Thyroid gland (tissue), 4 donors: Measurements from ENCODE around the gene PLA2G12A. TPM values are rescaled to one million over a fixed set of nuclear protein-coding genes. Genes with fewer than 3 reads are reported as not detected.

ENCODE experiments used
- DNase-seq, 2 donors: peaks; one replicate each; pipeline ENCODE4 v3.0.0-alpha.2; 2019
- H3K27ac ChIP-seq, 3 donors: fragments of 200-600 bp; sonication (generic); 1 replicate in 2 of 3; 2 replicates in 1 of 3; pipeline ENCODE4 v1.5.1; 2016 to 2019; ENCODE audit warnings: mild to moderate bottlenecking in 1 of 3, moderate library complexity in 1 of 3
- H3K27me3 ChIP-seq: fragments of 200-600 bp; sonication (generic); one replicate; pipeline ENCODE4 v1.5.1; 2019
- H3K36me3 ChIP-seq, 2 donors: fragments of 200-600 bp; sonication (generic); one replicate each; pipeline ENCODE4 v1.5.1; 2016 to 2019
- H3K4me1 ChIP-seq, 2 donors: fragments of 200-600 bp; sonication (generic); one replicate each; pipeline ENCODE4 v1.5.1; 2017 to 2019
- H3K4me3 ChIP-seq, 3 donors: fragments of 200-600 bp; sonication (generic); replicated peaks in 1 of 3; 1 replicate in 2 of 3; 2 replicates in 1 of 3; pipeline ENCODE4 v1.5.1; 2016; ENCODE audit warnings: mild to moderate bottlenecking in 1 of 3
- H3K9me3 ChIP-seq: fragments of 200-600 bp; sonication (generic); one replicate; pipeline ENCODE4 v1.5.1; 2017
- POLR2A ChIP-seq, 2 donors: fragments of 450-650 bp; IDR thresholded peaks; one replicate each; pipeline ENCODE4 v1.6.1; 2017; ENCODE audit warnings: antibody characterized with exemption in 2 of 2, mild to moderate bottlenecking in 2 of 2, moderate library complexity in 1 of 2
- WGBS, 2 donors: methylation state at CpG; one replicate each; pipeline ENCODE4 v1.1.5; 2017; 5-methylcytosine and 5-hydroxymethylcytosine counted together
- intact Hi-C: fragments of 100-400 bp; cut with DNase I; formaldehyde crosslinking; loops from one replicate; pipeline ENCODE4 v1.15.1; 2023
- total RNA-seq, 4 donors: library from RNA; depleted of rRNA; stranded (reverse); fragments of >200 nt; gene quantifications; one replicate each; pipeline ENCODE4 v1.2.3, GENCODE V29; 2016
- TF ChIP-seq, protein P1 (sequence below), 6 experiments: fragments of 200-600 bp in 3 of 6; fragments of 450-650 bp in 3 of 6; sonication (generic) in 3 of 6; IDR thresholded peaks; one replicate each; pipeline ENCODE4 v1.5.1; 2016 to 2019; ENCODE audit warnings: antibody characterized with exemption in 6 of 6, mild to moderate bottlenecking in 2 of 6, inconsistent platforms in 1 of 6, moderate library complexity in 1 of 6

Gene PLA2G12A
- total RNA-seq, 4 donors from 2014 or later = 37.9 to 216 (median 55.5) TPM

GRCh38 chr4:109735566-109736365 is 5.9 kb upstream of the PLA2G12A start:
- H3K4me1 ChIP-seq = no peaks in the 10 kb centered on the region
- 87% methylated on average over 7 of the region's 7 CpGs for WGBS, 2 donors
- H3K9me3 ChIP-seq = no peaks in the 10 kb centered on the region
- TF ChIP-seq, protein P1, sequence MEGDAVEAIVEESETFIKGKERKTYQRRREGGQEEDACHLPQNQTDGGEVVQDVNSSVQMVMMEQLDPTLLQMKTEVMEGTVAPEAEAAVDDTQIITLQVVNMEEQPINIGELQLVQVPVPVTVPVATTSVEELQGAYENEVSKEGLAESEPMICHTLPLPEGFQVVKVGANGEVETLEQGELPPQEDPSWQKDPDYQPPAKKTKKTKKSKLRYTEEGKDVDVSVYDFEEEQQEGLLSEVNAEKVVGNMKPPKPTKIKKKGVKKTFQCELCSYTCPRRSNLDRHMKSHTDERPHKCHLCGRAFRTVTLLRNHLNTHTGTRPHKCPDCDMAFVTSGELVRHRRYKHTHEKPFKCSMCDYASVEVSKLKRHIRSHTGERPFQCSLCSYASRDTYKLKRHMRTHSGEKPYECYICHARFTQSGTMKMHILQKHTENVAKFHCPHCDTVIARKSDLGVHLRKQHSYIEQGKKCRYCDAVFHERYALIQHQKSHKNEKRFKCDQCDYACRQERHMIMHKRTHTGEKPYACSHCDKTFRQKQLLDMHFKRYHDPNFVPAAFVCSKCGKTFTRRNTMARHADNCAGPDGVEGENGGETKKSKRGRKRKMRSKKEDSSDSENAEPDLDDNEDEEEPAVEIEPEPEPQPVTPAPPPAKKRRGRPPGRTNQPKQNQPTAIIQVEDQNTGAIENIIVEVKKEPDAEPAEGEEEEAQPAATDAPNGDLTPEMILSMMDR (IDR thresholded peaks at IDR 0.05) = no peak
- no peak for TF ChIP-seq POLR2A (IDR thresholded peaks at IDR 0.05)
- H3K4me3 ChIP-seq = no peak overlapping the region
- no peaks in the 10 kb centered on the region for H3K27me3 ChIP-seq
- no peak overlapping the region for H3K27ac ChIP-seq
- no peak for DNase-seq
- intact Hi-C loops = loop anchor here (10.0 kb wide), 2 partner anchors 79 to 301 kb away; partner anchors contain the start of genes GAR1 and SEC24B
- no peaks in the 10 kb centered on the region for H3K36me3 ChIP-seq

GRCh38 chr4:109733728-109734127 is 3.9 kb upstream of the PLA2G12A start:
- intact Hi-C loops = loop anchor here (10.0 kb wide), 2 partner anchors 81 to 299 kb away; partner anchors contain the start of genes GAR1 and SEC24B

DNA sequence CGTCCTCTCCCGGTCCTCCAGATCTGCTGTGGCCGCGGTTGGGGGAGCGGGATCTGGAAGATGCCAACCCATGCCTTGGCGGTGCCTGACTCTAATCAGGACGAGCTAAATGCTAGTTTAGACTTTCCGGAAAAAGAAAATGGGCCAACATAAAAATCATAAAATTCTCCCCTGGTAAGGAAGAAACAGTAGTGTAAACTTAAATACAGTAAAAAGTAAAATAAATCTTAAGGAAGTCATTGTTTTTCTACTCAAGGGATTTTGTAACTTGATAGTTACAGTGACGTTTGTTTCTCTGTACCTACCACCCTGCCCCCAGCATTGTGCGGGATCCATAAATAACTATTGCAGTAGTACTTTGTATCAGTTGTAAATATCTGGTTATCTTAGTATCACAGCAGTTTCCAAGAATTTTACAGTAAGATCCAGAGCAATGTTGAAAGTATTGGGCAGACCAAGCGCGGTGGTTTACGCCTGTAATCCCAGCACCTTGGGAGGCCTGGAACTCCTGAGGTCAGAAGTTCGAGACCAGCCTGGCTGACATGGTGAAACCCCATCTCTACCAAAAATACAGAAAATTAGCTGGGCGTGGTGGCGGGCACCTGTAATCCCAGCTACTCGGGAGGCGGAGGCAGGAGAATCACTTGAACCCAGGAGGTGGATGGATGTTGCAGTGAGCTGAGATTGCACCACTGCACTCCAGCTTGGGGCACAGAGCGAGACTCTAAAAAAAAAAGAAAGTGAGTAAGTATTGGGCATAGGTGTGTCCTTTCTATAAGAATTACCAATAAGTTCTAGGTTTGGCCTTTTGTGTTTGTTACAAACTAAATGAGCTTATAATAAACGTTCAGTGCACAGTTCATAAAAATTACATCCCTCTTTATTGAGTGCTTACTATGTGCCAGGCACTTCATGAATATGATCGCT is 1.0 kb upstream of the PLA2G12A start:
- DNase-seq = peak; percentile 6 to 66
- intact Hi-C loops = loop anchor here (10.0 kb wide), 2 partner anchors 84 to 296 kb away; partner anchors contain the start of genes GAR1 and SEC24B
- Histone ChIP-seq H3K9me3 (no peaks in the 10 kb centered on the region), H3K4me3 (peak overlapping the region; percentile 47 to 85 (median 73)), H3K36me3 (no peaks in the 10 kb centered on the region), H3K27me3 (no peaks in the 10 kb centered on the region), H3K27ac (peak overlapping the region; percentile 28 to 83 (median 57)), H3K4me1 (no peaks in the 10 kb centered on the region)
- 53 to 54% methylated on average over 21 of the region's 21 CpGs for WGBS, 2 donors
- TF ChIP-seq, protein P1 (IDR thresholded peaks at IDR 0.05) = no peak
- no peak for TF ChIP-seq POLR2A (IDR thresholded peaks at IDR 0.05)

More at GRCh38 chr4:109733728-109734127, 3.9 kb upstream of the PLA2G12A start:
- H3K4me1 ChIP-seq = no peaks in the 10 kb centered on the region
- no peaks in the 10 kb centered on the region for H3K36me3 ChIP-seq
- H3K9me3 ChIP-seq = no peaks in the 10 kb centered on the region
- WGBS, 2 donors = 89 to 92% methylated on average over 5 of the region's 5 CpGs
- no peak overlapping the region for H3K27ac ChIP-seq
- no peak for DNase-seq
- TF ChIP-seq, protein P1 (IDR thresholded peaks at IDR 0.05) = no peak
- TF ChIP-seq POLR2A (IDR thresholded peaks at IDR 0.05) = no peak
- H3K4me3 ChIP-seq = no peak overlapping the region
- H3K27me3 ChIP-seq = no peaks in the 10 kb centered on the region

- no peaks in the 10 kb centered on the region for H3K9me3 ChIP-seq
- WGBS, 2 donors = 1 to 2% methylated on average over 22 to 25 of the region's 25 CpGs
- peak overlapping the region; percentile 9 to 73 (median 28) for H3K4me3 ChIP-seq
- peak overlapping the region; percentile 31 to 83 (median 83) for H3K27ac ChIP-seq
- no peaks in the 10 kb centered on the region for H3K27me3 ChIP-seq
- TF ChIP-seq, protein P1 (IDR thresholded peaks at IDR 0.05) = no peak
- no peak for TF ChIP-seq POLR2A (IDR thresholded peaks at IDR 0.05)
- no peaks in the 10 kb centered on the region for H3K36me3 ChIP-seq
- DNase-seq = no peak
- no peaks in the 10 kb centered on the region for H3K4me1 ChIP-seq
- intact Hi-C loops = no loop called here
Measured at GRCh38 chr4:109729117-109729717, 653 bp downstream of the PLA2G12A start.
